Pancreas (tissue), 10 donors: Measurements from ENCODE around the gene GSE1. TPM values are rescaled to one million over a fixed set of nuclear protein-coding genes. Genes with fewer than 3 reads are reported as not detected.

Experiments used
- ATAC-seq, 4 donors: fragments of 200-7000 bp; cut with Tn5 transposase; one replicate each; pipeline versions ENCODE4 v1.8.0 to v1.9.1; 2020; ENCODE audit warnings: mild to moderate bottlenecking in 4 of 4, moderate library complexity in 4 of 4
- DNase-seq, 6 donors: peaks; one replicate each; pipeline ENCODE4 v3.0.0-alpha.2; 2020
- FAIRE-seq: peaks from 2 replicates; lab custom pipeline; 2012; peaks lifted over from hg19 to GRCh38; lab: Jason Lieb, UNC
- H3K27ac ChIP-seq, 4 donors: fragments of 200-600 bp; sonication (generic); 1 replicate in 3 of 4; 2 replicates in 1 of 4; pipeline versions ENCODE4 v1.5.0 to v1.8.0; 2020
- H3K27me3 ChIP-seq, 4 donors: fragments of 200-600 bp; one replicate each; pipeline ENCODE4 v1.8.0; 2021
- H3K36me3 ChIP-seq, 3 donors: fragments of 200-600 bp; sonication (generic) in 1 of 3; one replicate each; pipeline versions ENCODE4 v1.5.0 to v1.8.0; 2020 to 2021
- H3K4me1 ChIP-seq, 3 donors: fragments of 200-600 bp; one replicate each; pipeline ENCODE4 v1.8.0; 2021
- H3K4me3 ChIP-seq, 4 donors: fragments of 200-600 bp; sonication (generic) in 2 of 4; one replicate each; pipeline versions ENCODE4 v1.5.0 to v1.8.0; 2020 to 2021
- H3K9me3 ChIP-seq, 4 donors: fragments of 200-600 bp; one replicate each; pipeline ENCODE4 v1.8.0; 2021
- WGBS, 2 donors: extraction: QIAGEN DNeasy Blood & Tissue Kit; methylation state at CpG; one replicate each; pipeline ENCODE4 v1.1.7; 2013; 5-methylcytosine and 5-hydroxymethylcytosine counted together
- intact Hi-C, 3 donors: fragments of 100-400 bp; cut with DNase I; formaldehyde crosslinking; loops; one replicate each; pipeline versions ENCODE4 v1.11.1 to v1.14.2; 2022
- polyA plus RNA-seq, 2 donors: library from polyadenylated mRNA; stranded (reverse); fragments of 200-250 nt; gene quantifications; one replicate each; pipeline ENCODE4 v1.2.3, GENCODE V29; 2013
- total RNA-seq, 6 donors: library from RNA; stranded (reverse); fragmentation: NEBNext Ultra II Directional in 4 of 6; extraction: Animal tissue kit (Norgen Biotek cat#: 25700) in 4 of 6; gene quantifications; one replicate each; pipeline versions ENCODE4 v1.2.1 to v1.2.4, GENCODE V29; 2021 to 2023
- TF ChIP-seq, protein P1 (sequence below), 4 donors: fragments of 200-600 bp; sonication (generic) in 3 of 4; IDR thresholded peaks; one replicate each; pipeline versions ENCODE4 v1.5.0 to v1.8.0; 2021; ENCODE audit warnings: antibody characterized with exemption in 4 of 4
- donor health status: healthy with polysubstance abuse.
- donor health status: DM: no; HTN: no; CAD: no; lungs with moderate emphysema.
- donor health status: DM: no; HTN: no; CAD: no.
- donor health status: control.
- donor health status: control.
- donor health status: Bipolar disorder and iron deficiency.
- donor health status: DM: yes; HTN: yes; CAD: no.
- donor health status: DM: no; HTN: no; CAD: no.
- donor health status: DM: no; HTN: no; CAD: no.
- donor health status: DM: yes; HTN: yes; CAD: no.

The GSE1 gene
- total and polyA plus RNA-seq, 8 donors: 32.0 to 61.5 (median 41.9) TPM

DNA sequence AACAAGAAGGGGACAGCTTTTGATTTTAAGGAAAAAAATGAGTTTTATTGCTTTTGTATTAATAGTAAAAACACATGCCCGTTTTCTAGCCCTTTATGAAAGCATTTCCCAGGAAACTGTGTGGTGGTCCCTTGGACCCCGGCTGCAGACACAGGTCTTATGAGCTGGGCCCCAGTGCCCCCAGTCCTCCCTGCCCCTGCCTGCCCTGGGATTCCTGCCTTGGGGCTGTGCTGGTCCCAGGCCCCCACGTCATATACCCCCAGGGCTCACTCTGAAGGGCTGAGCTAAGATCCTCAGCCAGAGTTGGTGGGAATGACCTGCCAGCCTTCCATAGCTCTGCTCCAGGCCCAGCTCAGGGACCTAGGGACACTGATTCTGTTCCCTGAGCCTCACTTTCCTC is 44.9 kb downstream of the GSE1 start:
- FAIRE-seq (no peak), ATAC-seq (no peak), DNase-seq (peak in 2 of 6 donors; percentile 39 to 40)
- WGBS, 2 donors: 85 to 89% methylated on average over 3 of the region's 3 CpGs
- Histone ChIP-seq H3K27me3 (no peaks in the 10 kb centered on the region), H3K36me3 (peaks cover 8 to 86% (median 64%) of the 10 kb centered on the region in 3 donors), H3K9me3 (no peaks in the 10 kb centered on the region), H3K27ac (no peak overlapping the region), H3K4me1 (no peaks in the 10 kb centered on the region), H3K4me3 (no peak overlapping the region)
- TF ChIP-seq, protein P1, sequence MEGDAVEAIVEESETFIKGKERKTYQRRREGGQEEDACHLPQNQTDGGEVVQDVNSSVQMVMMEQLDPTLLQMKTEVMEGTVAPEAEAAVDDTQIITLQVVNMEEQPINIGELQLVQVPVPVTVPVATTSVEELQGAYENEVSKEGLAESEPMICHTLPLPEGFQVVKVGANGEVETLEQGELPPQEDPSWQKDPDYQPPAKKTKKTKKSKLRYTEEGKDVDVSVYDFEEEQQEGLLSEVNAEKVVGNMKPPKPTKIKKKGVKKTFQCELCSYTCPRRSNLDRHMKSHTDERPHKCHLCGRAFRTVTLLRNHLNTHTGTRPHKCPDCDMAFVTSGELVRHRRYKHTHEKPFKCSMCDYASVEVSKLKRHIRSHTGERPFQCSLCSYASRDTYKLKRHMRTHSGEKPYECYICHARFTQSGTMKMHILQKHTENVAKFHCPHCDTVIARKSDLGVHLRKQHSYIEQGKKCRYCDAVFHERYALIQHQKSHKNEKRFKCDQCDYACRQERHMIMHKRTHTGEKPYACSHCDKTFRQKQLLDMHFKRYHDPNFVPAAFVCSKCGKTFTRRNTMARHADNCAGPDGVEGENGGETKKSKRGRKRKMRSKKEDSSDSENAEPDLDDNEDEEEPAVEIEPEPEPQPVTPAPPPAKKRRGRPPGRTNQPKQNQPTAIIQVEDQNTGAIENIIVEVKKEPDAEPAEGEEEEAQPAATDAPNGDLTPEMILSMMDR (IDR thresholded peaks at IDR 0.05): no peak
- intact Hi-C loops: loop anchor here in 1 of 3 donors (5.0 kb wide), 1 partner anchor 64 kb away; no protein-coding TSS in a partner anchor

- 86 to 87% methylated on average over 18 of the region's 18 CpGs for WGBS, 2 donors
- H3K27ac ChIP-seq: no peak overlapping the region
- ATAC-seq: peak in 1 of 4 donors; percentile 11
- intact Hi-C loops: loop anchor here in 1 of 3 donors (5.0 kb wide), 1 partner anchor 64 kb away; no protein-coding TSS in a partner anchor
- H3K9me3 ChIP-seq: no peaks in the 10 kb centered on the region
- no peaks in the 10 kb centered on the region for H3K27me3 ChIP-seq
- peak in 3 of 6 donors; percentile 23 to 63 (median 47) for DNase-seq
- H3K4me1 ChIP-seq: no peaks in the 10 kb centered on the region
- peaks cover 8 to 91% (median 71%) of the 10 kb centered on the region in 3 donors for H3K36me3 ChIP-seq
- no peak overlapping the region for H3K4me3 ChIP-seq
- TF ChIP-seq, protein P1 (IDR thresholded peaks at IDR 0.05): no peak
- no peak for FAIRE-seq
Observed at GRCh38 chr16:85658504-85659326, 45.6 kb downstream of the GSE1 start.

GRCh38 chr16:85659336-85659735 is 46.2 kb downstream of the GSE1 start:
- Histone ChIP-seq H3K36me3 (peaks cover 8 to 91% (median 74%) of the 10 kb centered on the region in 3 donors), H3K4me3 (no peak overlapping the region), H3K27me3 (no peaks in the 10 kb centered on the region), H3K27ac (no peak overlapping the region), H3K9me3 (no peaks in the 10 kb centered on the region), H3K4me1 (no peaks in the 10 kb centered on the region)
- TF ChIP-seq, protein P1 (IDR thresholded peaks at IDR 0.05): no peak
- ATAC-seq (no peak), DNase-seq (peak in 1 of 6 donors; percentile 27), FAIRE-seq (no peak)
- 85 to 87% methylated on average over 8 of the region's 8 CpGs for WGBS, 2 donors
- intact Hi-C loops: loop anchor here in 1 of 3 donors (5.0 kb wide), 1 partner anchor 63 kb away; no protein-coding TSS in a partner anchor

GRCh38 chr16:85659805-85660511 is 46.8 kb downstream of the GSE1 start:
- peak in 4 of 6 donors; percentile 61 to 85 (median 67) for DNase-seq
- WGBS, 2 donors: 70 to 73% methylated on average over 12 of the region's 12 CpGs
- no peaks in the 10 kb centered on the region for H3K27me3 ChIP-seq
- no peak overlapping the region for H3K27ac ChIP-seq
- no peaks in the 10 kb centered on the region for H3K4me1 ChIP-seq
- H3K36me3 ChIP-seq: peaks cover 8 to 91% (median 76%) of the 10 kb centered on the region in 3 donors
- ATAC-seq: peak; percentile 18 to 77 (median 69)
- H3K9me3 ChIP-seq: no peaks in the 10 kb centered on the region
- intact Hi-C loops: loop anchor here in 1 of 3 donors (5.0 kb wide), 1 partner anchor 62 kb away; no protein-coding TSS in a partner anchor
- no peak overlapping the region for H3K4me3 ChIP-seq
- FAIRE-seq: no peak
- TF ChIP-seq, protein P1 (IDR thresholded peaks at IDR 0.05): peak; percentile 75 to 83 (median 76)
